Sigmoid colon (tissue), 4 donors: ENCODE results near the gene NELFA.

ENCODE experiments used
- CTCF ChIP-seq, 4 experiments: fragments of 450-650 bp in 3 of 4; fragments of 200-600 bp in 1 of 4; IDR thresholded peaks; one replicate each; pipeline ENCODE4 v1.5.1; 2016 to 2019; ENCODE audit warnings: antibody characterized with exemption in 4 of 4, mild to moderate bottlenecking in 3 of 4, moderate library complexity in 2 of 4
- EP300 ChIP-seq, 4 donors: sonication (generic); formaldehyde crosslinking; IDR thresholded peaks; one replicate each; pipeline ENCODE4 v1.6.1; 2017; ENCODE audit warnings: antibody characterized with exemption in 4 of 4
- POLR2A ChIP-seq, 2 donors: fragments of 450-650 bp; IDR thresholded peaks; one replicate each; pipeline ENCODE4 v1.6.1; 2016; ENCODE audit warnings: antibody characterized with exemption in 2 of 2, mild to moderate bottlenecking in 2 of 2, moderate library complexity in 2 of 2
- POLR2AphosphoS5 ChIP-seq, 4 donors: sonication (generic); formaldehyde crosslinking; IDR thresholded peaks; one replicate each; pipeline ENCODE4 v1.6.1; 2017; ENCODE audit warnings: antibody characterized with exemption in 4 of 4

- peak in 3 of 4 experiments; percentile 40 to 69 (median 44) for TF ChIP-seq CTCF (IDR thresholded peaks at IDR 0.05)
- peak; percentile 57 to 76 for TF ChIP-seq POLR2A (IDR thresholded peaks at IDR 0.05)
- no peak for TF ChIP-seq EP300 (IDR thresholded peaks at IDR 0.05)
- peak; percentile 81 to 91 (median 86) for TF ChIP-seq POLR2AphosphoS5 (IDR thresholded peaks at IDR 0.05)
These were observed at the start of gene NELFA for GRCh38 chr4:2008921-2009650.
